GM12878 (cell line): ENCODE measurements around the gene BCKDHB.

Experiments
- GABPA ChIP-seq: IDR thresholded peaks from 2 replicates; pipeline ENCODE4 v1.6.1; 2014; ENCODE audit warnings: antibody characterized with exemption, low read depth, mild to moderate bottlenecking, inconsistent platforms
- RBBP5 ChIP-seq: fragments of 200-600 bp; sonication (generic); conservative IDR thresholded peaks from 2 replicates; pipeline ENCODE4 v1.6.1; 2016
- SMC3 ChIP-seq: IDR thresholded peaks from 2 replicates; pipeline ENCODE4 v1.6.1; 2011; ENCODE audit warnings: low read length, improper control_type of control experiment, borderline replicate concordance

GRCh38 chr6:80376411-80376810 is 269.9 kb downstream of the BCKDHB start:
- TF ChIP-seq GABPA (no peak), RBBP5 (no peak), SMC3 (no peak)
